Thyroid gland (tissue), 4 donors: ENCODE data around the gene TACR2.

Experiments used
- POLR2A ChIP-seq, 2 donors: fragments of 450-650 bp; IDR thresholded peaks; one replicate each; pipeline ENCODE4 v1.6.1; 2017; ENCODE audit warnings: antibody characterized with exemption in 2 of 2, mild to moderate bottlenecking in 2 of 2, moderate library complexity in 1 of 2
- TF ChIP-seq, protein P1 (sequence below), 6 experiments: fragments of 200-600 bp in 3 of 6; fragments of 450-650 bp in 3 of 6; sonication (generic) in 3 of 6; IDR thresholded peaks; one replicate each; pipeline ENCODE4 v1.5.1; 2016 to 2019; ENCODE audit warnings: antibody characterized with exemption in 6 of 6, mild to moderate bottlenecking in 2 of 6, inconsistent platforms in 1 of 6, moderate library complexity in 1 of 6

DNA sequence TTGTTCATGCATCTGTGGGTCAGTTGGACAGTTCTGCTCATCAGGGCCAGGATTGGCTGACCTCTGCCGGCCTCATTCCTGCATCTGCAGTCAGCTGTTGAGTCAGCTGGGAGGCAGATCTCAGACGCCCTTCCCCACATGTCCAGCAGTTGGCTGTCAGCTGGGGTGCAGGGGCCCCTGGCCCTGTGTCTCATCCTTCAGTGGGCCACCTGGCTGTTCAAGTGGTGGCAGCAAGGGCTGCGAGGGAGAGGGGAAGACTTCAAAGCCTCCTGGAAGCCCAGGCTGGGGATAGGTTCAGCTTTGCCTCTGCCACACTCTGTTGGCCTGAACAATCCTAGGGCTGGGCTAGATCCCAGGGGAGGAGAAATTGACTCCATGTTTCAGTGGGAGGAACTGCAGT, 33.2 kb downstream of the TACR2 start:
- TF ChIP-seq, protein P1, sequence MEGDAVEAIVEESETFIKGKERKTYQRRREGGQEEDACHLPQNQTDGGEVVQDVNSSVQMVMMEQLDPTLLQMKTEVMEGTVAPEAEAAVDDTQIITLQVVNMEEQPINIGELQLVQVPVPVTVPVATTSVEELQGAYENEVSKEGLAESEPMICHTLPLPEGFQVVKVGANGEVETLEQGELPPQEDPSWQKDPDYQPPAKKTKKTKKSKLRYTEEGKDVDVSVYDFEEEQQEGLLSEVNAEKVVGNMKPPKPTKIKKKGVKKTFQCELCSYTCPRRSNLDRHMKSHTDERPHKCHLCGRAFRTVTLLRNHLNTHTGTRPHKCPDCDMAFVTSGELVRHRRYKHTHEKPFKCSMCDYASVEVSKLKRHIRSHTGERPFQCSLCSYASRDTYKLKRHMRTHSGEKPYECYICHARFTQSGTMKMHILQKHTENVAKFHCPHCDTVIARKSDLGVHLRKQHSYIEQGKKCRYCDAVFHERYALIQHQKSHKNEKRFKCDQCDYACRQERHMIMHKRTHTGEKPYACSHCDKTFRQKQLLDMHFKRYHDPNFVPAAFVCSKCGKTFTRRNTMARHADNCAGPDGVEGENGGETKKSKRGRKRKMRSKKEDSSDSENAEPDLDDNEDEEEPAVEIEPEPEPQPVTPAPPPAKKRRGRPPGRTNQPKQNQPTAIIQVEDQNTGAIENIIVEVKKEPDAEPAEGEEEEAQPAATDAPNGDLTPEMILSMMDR (IDR thresholded peaks at IDR 0.05) = no peak
- TF ChIP-seq POLR2A (IDR thresholded peaks at IDR 0.05) = no peak
